Hepatocyte (in vitro differentiated cells): Measurements from ENCODE around the gene KIAA0825.

Source experiments
- EZH2 ChIP-seq: fragments of 200-600 bp; sonication (generic); IDR thresholded peaks from 2 replicates; pipeline ENCODE4 v1.6.1; 2016; ENCODE audit warnings: antibody characterized with exemption, mild to moderate bottlenecking, borderline replicate concordance
- EZH2phosphoT487 ChIP-seq: fragments of 200-600 bp; sonication (generic); IDR thresholded peaks from one replicate; pipeline ENCODE4 v1.6.1; 2018; ENCODE audit warnings: antibody characterized with exemption, mild to moderate bottlenecking, low read depth, moderate library complexity; ENCODE audit not compliant: unreplicated experiment, severe bottlenecking
- TF ChIP-seq, protein P1 (sequence below): fragments of 200-600 bp; sonication (generic); IDR thresholded peaks from 2 replicates; pipeline ENCODE4 v1.5.1; 2016; ENCODE audit warnings: antibody characterized with exemption, mild to moderate bottlenecking; ENCODE audit not compliant: poor library complexity

DNA sequence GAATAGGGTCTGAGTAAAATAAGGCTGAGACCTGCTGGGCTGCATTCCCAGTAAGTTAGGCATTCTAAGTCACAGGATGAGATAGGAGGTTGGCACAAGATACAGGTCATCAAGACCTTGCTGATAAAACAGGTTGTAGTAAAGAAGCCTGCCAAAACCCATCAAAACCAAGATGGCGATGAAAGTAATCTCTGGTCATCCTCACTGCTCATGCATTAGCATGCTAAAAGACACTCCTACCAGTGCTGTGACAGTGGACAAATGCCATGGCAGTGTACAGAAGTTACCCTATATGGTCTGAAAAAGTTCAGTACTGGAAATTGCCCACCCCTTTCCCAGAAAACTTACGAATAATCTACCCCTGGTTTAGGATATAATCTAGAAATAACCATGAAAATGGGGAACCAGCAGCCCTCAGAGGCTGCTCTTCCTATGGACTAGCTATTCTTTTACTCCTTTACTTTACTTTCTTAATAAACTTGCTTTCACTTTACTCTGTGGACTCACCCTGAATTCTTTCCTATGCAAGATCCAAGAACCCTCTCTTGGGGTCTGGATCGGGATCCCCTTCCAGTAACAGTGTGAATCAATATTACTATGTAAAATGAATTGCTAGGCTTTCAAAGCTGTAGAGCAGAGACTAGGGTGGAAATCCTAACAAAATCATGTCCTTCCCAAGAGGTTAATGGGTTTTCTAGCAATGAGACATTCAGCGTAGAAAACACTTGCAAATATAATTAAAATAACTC is 257.8 kb downstream of the KIAA0825 start:
- TF ChIP-seq EZH2 = no peak
- TF ChIP-seq, protein P1, sequence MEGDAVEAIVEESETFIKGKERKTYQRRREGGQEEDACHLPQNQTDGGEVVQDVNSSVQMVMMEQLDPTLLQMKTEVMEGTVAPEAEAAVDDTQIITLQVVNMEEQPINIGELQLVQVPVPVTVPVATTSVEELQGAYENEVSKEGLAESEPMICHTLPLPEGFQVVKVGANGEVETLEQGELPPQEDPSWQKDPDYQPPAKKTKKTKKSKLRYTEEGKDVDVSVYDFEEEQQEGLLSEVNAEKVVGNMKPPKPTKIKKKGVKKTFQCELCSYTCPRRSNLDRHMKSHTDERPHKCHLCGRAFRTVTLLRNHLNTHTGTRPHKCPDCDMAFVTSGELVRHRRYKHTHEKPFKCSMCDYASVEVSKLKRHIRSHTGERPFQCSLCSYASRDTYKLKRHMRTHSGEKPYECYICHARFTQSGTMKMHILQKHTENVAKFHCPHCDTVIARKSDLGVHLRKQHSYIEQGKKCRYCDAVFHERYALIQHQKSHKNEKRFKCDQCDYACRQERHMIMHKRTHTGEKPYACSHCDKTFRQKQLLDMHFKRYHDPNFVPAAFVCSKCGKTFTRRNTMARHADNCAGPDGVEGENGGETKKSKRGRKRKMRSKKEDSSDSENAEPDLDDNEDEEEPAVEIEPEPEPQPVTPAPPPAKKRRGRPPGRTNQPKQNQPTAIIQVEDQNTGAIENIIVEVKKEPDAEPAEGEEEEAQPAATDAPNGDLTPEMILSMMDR = no peak
- TF ChIP-seq EZH2phosphoT487 = no peak
